Central memory CD4-positive, alpha-beta T cell (primary cell): ENCODE results near the gene ZNF594.
"Not testable (repeated sequence)": the region's sequence is repeated elsewhere in the genome, so short reads cannot be mapped to it uniquely, and the experiment has no call there.

Experiments
- DNase-seq: peaks from one replicate; pipeline ENCODE4 v3.0.0; 2022
- total RNA-seq, 3 experiments: gene quantifications; one replicate each; lab custom pipeline; 2026; lab: John Stamatoyannopoulos, UW

The ZNF594 gene
- total RNA-seq = 9.6 to 27.3 (median 16.0) reads per million in 3 experiments

DNA sequence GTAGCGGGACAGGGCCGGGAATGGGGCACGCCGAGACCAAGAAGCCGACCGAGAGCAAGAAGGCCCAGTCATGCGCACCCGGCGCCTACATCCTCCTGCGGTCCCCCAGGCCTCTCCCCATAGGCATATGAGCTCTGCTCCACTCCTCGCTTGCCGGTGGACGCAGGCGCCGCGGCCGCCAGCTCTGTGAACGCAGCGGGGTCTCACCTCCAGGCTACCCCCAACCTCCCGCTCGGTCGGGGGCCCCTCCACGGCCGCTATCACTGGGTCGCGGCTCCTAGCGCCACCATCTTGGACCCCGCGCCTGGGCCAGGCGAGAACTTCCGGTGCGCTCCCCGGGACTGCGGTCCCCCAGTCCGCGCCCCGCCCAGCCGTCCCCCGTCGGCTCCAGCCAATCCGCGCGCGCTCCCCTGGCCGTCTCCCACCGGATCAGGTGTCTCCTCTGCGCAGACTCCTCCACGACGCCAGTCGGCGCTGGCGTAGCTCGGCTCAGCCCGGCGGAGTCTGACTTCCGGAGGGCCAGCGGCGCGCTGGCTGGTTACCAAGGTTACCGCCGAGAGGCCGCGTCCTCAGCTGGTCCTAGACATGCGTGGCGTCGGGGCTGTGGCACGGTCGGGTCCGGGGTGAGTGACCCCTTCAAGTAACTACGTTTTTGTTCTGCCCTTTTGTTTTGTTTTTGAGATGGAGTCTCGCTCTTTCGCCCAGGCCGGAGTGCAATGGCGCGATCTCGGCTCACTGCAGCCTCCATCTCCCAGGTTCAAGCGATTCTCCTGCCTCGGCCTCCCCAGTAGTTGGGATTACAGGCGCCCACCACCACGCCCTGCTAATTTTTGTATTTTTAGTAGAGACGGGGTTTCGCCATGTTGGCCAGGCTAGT, at the start of gene ZNF594:
Gene ZNF594 (minus strand): TSS at position 328 of the 877 bp plus-strand sequence. CDS start 7,612 bp downstream, outside the sequence.
- peak; percentile 95 for DNase-seq

DNA sequence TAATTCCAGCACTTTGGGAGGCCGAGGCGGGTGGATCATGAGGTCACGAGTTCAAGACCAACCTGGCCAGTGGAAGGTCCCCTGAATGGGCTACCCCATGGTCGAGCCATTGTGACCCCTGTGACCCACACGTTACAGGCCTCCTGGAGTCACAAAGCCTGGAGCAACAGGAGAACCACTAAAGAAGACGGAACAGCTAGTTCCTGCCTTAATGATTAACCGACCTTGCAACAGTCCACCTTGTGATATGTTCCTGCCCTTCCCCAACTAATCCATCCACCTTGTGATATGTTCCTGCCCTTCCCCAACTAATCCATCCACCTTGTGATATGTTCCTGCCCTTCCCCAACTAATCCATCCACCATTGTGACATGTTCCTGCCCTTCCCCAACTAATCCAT, 48.1 kb upstream of the ZNF594 start:
- not testable (repeated sequence) for DNase-seq

DNA sequence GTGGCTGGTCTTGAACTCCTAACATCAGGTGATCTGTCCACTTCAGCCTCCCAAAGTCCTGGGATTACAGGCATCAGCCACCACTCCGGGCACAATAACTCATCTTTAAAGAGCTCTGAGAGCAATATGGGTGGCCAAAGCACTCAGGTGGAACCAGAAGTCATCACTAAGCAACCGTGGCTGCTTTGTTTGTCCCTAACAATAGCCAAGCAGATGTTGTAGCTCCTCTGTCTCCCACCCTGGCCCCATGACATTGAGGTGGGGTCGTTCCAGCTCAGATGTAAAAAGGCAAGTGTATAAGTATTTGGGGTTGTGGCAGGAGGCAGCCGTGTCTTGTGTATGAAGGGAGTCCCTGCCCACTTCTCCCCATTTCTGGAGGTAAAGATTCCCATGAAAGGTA, 46.7 kb upstream of the ZNF594 start:
- no peak for DNase-seq

DNA sequence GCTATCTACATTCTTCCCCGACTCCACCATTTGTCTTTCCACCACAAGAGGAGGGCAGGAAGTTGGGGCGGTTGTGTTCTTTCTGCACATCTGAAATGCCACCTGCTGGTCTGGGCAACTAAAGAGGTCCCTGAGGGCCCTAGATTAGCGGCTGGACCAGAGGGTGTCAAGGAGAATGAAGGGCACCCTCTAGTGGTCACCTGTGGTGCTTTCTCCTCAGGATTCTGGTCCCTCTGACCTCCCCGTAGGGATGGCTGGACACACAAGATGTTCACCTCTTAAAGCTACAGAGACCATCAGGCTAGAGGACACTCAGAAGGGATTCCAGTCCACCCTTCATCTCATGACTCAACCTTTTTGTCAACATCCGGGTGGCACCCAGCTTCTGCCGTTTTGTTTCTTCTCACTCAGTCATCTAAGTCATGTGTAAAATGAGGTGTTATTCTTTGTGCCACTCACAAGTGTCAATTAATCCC, 45.9 kb upstream of the ZNF594 start:
- DNase-seq = no peak

DNA sequence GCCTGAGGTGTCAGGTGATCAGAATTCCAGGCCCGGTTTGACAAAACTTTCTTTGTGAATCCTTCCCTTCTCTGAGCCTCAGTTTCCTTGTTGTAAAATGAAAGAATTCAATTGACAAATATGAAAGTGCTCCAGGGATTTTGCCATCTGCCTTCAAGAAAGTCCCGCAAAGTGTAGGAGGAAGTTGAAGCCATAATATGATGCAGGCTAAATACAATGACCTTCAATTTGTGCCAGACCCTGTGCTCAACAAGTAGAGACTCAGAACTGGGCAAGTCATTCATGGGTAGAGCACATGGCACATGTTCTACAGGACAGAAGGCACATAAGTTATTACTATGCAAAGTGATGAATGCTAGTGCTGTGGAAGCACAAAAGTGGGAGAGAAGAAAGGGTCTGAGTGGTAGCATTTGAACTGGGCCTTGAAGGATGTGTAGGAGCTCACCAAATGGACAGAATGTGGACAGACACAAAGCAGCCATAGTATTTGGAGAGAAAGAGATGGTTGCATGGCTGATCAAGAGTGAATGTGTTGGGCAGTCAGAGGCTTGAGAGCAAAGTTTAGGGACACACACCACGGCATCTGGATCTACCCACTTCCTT, 45.4 kb upstream of the ZNF594 start:
- DNase-seq = no peak

DNA sequence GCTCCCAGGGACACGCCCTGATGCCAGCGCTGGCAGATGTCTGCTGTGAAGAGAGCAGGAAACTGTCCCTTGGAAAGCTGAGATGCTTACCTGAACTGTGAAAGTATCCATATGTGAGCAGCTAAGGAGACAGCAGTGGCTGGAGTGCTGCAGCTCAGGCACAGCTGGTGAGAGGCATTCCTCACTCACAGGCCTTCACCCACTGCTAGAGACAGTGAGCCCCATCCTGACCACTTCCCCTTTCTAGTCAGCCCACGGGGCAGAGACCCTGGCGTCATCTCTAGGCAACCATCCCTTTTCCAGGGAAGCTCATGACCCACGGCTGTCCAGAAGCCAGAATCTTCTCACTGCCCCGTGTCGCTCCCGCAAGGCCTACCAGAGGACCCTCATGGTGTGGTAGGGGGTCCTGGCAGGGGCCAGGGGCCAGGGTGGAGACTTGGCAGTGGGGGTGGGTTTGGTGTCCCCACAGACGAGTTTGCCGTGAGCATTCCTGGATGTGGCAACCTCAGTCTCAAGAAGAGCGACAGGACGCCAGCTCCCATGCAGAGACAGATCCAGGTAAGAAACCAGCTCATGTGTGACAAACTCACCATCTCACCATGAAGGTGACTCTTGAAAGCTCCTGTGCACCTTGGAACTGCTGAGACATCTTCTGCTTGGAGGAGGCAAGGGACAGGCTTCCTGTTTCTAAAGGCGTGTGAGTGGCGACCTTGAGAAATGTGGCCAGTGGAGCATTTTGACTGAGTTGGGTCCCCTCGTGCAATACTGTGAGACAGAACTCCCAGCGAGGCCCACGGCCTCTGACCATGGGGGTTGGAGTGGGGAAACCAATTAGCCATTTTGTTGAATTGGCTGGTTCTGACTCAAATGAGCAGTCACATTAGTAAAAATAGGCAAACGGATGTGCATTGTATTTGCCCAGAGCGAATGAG, 43.2 kb upstream of the ZNF594 start, which contains the start of gene SCIMP:
Gene SCIMP (minus strand): TSS at position 216 of the 932 bp plus-strand sequence. CDS start 105 bp downstream, at position 111.
- no peak for DNase-seq

DNA sequence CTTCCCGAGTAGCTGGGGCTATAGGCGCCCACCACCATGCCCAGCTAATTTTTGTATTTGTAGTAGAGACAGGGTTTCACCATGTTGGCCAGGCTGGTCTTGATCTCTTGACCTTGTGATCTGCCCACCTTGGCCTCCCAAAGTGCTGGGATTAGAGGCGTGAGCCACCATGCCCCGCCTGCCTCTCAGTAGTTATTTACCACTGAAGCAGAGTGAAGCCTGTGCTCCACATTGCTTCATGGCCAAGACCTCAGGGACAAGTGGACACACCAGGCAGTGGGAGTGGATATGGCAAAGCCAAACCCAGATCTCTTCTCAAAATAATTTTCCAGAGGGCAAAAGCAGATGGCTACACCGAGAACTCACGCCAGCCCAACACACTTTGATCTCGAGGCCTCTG, 41.8 kb upstream of the ZNF594 start:
- DNase-seq = not testable (repeated sequence)

DNA sequence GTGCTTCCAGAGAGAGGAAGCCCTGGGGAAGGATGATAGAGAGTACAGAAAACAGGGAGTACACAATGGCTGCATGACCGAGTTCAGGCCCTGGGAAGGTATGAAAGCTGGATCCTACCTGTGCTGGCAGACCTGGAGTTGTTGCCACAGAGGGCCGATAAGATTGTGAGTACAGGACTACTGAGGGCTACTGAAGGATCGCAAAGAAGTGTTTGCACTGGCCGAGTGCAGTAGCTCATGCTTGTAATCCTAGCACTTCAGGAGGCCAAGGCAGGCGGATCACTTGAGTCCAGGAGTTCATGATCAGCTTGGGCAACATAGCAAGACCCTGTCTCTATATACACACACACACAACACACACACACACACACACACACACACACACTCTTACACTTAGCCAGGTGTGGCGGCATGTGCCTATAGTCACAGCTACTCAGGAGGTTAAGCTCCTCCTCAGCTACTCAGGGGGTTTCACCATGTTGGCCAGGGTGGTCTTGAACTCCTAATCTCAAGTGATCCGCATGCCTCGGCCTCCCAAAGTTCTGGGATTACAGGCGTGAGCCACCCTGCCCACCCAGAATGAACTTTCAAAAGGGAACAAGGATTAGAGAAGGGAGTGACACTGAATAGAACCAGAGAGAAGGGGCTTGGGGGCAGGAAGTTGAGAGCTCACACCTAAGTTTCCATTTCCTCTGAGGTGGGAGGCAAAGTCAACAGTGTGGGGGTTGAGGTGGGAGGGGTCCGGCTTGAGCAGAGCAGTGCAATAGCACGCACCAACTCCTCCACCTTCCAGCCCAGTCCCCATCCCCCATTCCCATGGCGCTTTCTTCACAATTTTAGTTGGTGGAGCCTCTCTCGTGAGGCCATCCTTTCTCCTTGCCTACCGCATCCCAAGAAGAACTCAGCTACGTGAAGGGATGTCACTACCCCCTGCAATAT, 35.5 kb upstream of the ZNF594 start:
- no peak for DNase-seq

DNA sequence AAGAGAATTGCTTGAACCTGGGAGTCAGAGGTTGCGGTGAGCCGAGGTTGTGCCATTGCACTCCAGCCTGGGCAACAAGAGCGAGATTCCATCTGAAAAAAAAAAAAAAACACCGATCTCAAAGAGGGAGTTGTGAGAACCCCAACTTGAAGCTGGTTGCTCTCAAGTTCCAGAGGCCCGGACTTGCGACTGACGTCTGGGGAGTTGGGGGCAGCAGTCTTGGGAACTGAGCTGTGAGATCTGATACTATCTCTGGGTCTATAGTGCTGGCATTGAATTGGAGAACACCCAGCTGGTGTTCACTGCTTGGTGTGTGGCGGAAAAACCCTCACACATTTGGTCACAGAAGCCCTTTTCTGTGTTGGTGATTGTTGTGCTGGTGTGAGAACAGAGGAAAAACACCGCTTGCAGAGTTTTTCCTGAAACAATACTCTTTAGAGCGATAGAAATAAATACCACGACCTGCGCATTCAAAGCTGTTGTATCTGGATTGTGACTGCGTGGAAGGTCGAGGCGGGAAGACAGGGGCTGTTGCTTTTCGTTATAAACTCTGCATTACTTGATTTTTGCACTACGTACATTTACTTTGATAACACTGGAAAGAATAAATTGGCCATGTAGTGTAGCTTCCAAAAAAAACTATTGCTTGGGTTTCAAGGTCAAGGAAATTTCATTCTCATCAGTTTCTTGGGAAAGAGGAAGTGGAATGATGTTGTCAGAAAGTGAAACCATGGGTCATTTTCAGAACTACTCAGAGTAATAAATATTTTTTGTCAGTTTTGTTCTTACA, 34.2 kb upstream of the ZNF594 start:
- DNase-seq = no peak

DNA sequence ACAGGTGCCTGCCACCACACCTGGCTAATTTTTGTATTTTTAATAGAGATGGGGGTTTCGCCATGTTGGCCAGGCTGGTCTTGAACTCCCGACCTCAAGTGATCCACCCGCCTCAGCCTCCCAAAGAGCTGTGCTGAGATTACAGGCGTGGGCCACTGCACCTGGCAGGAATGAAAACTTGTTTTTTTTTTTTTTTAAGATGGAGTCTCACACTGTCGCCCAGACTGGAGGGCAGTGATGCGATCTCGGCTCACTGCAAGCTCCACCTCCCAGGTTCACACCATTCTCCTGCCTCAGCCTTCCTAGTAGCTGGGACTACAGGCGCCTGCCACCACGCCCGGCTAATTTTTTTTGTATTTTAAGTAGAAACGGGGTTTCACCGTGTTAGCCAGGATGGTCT, 30.2 kb upstream of the ZNF594 start:
- DNase-seq = not testable (repeated sequence)

DNA sequence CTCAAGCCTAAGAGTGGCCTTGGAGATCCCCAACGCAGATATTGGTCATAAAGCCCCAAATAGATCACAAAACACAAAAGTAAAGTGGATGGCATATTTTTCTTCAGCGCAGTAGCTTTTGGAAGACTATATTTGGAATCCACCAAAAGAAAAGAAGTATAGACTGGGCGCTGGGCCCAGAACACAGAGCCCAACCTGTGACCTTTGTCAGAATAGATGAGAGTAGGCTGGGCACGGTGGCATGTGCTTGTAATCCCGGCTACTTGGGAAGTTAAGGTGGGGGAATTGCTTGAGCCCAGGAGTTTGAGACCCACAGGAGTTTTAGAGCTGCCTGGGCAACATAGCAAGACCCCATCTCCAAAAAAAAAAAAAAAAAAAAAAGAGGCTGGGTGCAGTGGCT, 28.4 kb upstream of the ZNF594 start:
- no peak for DNase-seq

DNA sequence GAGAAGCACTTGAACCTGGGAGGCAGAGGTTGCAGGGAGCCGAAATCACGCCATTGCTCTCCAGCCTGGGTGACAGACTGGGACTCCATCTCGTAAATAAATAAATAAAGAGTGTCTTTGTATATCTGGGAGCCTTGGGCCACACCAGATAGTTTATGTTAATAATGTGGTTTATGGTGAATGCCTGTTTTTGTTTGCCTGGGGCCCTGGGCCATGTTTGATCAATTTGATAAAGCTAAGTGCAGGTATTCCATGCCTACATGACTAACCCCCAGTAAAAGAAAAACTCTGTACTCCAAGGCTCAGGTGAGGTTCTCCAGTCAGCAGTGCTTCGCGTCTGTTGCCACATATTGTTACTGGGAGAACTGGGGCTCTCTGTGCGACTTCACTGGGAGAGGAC, 27.9 kb upstream of the ZNF594 start:
- DNase-seq = no peak

DNA sequence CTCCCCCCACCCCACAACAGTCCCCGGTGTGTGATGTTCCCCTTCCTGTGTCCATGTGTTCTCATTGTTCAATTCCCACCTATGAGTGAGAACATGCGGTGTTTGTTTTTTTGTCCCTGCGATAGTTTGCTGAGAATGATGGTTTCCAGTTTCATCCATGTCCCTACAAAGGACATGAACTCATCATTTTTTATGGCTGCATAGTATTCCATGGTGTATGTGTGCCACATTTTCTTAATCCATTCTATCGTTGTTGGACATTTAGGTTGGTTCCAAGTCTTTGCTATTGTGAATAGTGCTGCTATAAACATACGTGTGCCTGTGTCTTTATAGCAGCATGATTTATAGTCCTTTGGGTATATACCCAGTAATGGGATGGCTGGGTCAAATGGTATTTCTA, 25.9 kb upstream of the ZNF594 start:
- DNase-seq = not testable (repeated sequence)

DNA sequence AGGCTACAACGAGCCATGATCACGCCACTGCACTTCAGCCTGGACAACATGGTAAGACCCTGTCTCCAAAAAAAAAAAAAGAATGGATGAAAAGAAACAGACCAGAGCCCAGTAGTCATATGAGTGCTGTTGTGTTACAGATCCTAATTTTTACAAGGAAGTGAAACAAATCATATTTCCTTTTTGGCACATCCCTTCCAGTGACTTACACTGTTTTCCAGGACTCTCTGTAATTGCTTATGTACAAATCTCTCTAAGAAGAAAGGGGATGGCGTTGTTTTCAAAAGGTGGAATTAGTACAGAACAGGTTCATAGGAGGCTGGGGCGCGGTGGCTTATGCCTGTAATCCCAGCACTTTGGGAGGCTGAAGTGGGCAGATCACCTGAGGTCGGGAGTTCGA, 19.8 kb upstream of the ZNF594 start:
- DNase-seq = no peak

DNA sequence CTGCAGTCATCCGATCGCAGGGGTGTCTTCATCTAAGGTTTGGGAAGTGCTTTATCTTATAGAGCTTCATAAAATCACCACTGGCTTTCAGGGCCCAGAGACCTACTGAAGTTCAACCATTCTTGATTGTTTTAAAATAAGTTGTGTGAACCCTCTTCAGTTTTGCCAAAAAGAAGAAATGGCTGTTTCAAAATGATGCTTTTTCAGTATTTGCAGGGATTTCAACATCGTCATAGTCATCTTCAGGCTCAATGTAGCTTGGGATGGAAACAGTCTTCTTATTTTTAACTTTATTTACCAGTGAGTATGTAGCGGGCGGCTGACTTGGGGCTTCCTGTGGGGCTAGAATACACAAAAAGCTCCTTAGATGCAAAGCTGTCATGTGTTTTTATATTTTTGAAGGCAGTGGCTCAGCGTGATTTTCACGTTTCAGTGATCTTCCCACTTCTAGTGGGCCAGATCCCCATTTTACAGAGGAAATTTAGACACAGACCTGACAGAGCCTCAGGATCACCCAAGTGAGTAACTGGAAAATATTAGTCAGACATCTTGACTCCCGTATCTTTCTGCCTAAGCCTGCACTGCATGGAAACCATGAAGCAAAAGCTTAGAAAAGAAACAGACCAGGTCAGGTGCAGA, 19.1 kb upstream of the ZNF594 start:
- DNase-seq = no peak

DNA sequence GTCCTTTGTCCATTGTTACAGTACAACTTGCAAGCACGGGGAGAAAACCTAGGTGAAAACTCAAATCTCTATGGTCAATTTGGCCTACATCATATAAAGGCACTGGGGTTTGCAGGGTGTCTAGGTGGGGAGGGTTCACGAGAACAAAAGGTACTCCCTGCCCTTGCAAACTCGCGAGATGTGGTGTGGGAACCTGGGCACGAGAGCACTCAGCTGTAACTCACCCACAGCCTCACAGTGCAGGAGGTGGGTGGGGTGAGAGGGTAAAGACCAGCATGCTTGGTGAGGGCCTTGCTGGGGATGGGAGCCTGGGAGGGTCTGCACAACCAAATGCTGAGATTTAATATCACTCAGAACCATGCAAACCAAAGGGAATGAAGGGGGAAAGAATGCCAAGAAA, 18.4 kb upstream of the ZNF594 start:
- no peak for DNase-seq

DNA sequence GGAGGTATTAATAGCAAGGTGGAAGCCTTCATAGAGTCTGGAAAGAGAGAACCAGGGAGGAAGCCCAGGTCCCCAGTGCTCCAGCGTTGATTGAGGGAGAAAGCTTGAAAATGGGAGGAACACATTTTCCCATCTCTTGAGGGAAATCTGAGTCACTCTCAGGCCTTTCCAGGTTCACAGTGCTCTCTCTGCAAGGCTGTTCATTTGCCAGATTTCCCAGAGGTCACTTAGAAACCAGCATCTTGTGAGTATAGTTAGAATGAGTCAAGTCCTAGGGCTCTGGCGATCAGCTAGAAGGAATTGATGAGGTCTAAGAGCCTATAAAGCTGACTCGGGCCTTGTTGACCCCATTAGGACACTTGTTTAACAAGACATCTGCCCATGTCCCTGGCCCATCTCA, 17.7 kb upstream of the ZNF594 start:
- no peak for DNase-seq

DNA sequence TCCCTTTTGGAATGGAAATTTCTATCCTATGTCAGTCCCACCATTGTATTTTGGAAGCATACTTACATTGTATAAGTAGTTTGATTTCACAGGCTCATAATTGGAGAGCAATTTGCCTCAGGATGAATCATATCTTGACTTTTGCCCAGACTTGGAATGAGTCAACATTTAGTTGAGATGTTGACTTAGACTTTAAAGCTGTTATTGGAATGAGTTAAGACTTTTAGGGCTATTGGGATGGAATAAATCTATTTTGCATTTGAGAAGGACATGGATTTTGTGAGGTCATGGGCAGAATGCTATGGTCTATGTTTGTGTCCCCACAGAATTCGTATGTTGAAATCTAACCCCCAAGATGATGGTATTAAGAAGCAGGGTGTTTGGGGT, 12.2 kb upstream of the ZNF594 start:
- DNase-seq = no peak

DNA sequence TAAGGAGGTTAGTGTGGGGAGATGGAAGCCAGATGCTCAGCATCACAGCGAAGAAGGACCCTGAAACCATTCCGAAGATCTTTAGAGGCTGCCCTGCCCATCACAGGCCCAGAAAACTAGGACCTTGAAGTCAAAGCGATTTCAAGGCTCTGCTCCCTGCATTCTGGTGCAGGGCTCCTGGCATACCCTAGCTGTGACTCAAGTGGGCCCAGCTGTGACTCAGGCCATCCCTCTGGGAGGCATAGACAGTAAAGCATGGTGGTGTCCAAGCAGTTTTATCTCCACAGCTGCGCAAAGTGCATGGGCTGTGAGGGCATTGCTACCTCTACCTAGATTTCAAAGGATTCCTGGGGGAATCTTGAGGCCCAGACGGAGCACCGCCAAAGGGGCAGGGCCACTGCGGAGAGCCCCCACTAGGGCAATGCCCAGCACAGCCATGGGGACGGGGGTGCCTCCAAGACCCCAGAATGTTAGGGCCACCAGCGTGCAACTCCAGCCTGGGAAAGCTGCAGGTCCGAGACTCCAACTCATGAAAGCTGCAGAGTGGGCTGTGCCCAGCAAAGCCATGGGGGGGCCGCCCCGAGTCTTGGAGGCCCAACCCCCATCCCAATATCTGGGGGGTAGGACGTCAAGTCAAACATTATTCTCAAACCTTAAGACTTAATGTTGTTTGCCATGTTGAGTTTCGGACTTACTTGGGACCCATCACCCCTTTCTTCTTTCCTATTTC, 11.7 kb upstream of the ZNF594 start:
- DNase-seq = no peak

DNA sequence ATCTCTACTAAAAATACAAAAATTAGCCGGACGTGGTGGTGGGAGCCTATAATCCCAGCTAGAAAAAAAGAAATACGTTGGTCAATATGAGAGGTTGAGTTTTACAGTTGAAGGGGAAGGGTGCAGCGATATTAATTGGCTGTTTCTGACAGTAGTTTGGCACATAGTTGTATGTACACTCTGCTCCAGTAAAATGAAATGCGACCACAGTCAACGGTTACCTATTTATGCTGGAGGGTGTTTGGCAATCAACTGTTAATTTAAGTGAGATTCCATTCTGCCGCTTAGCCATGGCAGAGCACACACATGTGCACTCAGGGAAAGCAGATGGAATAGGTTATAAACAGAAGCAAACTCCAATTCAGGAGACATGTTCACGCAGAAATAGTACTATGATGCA, 9.3 kb upstream of the ZNF594 start:
- DNase-seq = no peak
